Pancreas (tissue), 10 donors: ENCODE measurements around the gene TTYH2. TPM values are rescaled to one million over a fixed set of nuclear protein-coding genes. Genes with fewer than 3 reads are reported as not detected.

ENCODE experiments used
- ATAC-seq, 4 donors: fragments of 200-7000 bp; cut with Tn5 transposase; one replicate each; pipeline versions ENCODE4 v1.8.0 to v1.9.1; 2020; ENCODE audit warnings: mild to moderate bottlenecking in 4 of 4, moderate library complexity in 4 of 4
- DNase-seq, 6 donors: peaks; one replicate each; pipeline ENCODE4 v3.0.0-alpha.2; 2020
- FAIRE-seq: peaks from 2 replicates; lab custom pipeline; 2012; peaks lifted over from hg19 to GRCh38; lab: Jason Lieb, UNC
- H3K27ac ChIP-seq, 4 donors: fragments of 200-600 bp; sonication (generic); 1 replicate in 3 of 4; 2 replicates in 1 of 4; pipeline versions ENCODE4 v1.5.0 to v1.8.0; 2020
- H3K27me3 ChIP-seq, 4 donors: fragments of 200-600 bp; one replicate each; pipeline ENCODE4 v1.8.0; 2021
- H3K36me3 ChIP-seq, 3 donors: fragments of 200-600 bp; sonication (generic) in 1 of 3; one replicate each; pipeline versions ENCODE4 v1.5.0 to v1.8.0; 2020 to 2021
- H3K4me1 ChIP-seq, 3 donors: fragments of 200-600 bp; one replicate each; pipeline ENCODE4 v1.8.0; 2021
- H3K4me3 ChIP-seq, 4 donors: fragments of 200-600 bp; sonication (generic) in 2 of 4; one replicate each; pipeline versions ENCODE4 v1.5.0 to v1.8.0; 2020 to 2021
- H3K9me3 ChIP-seq, 4 donors: fragments of 200-600 bp; one replicate each; pipeline ENCODE4 v1.8.0; 2021
- CTCF ChIP-seq, 4 donors: fragments of 200-600 bp; sonication (generic) in 3 of 4; IDR thresholded peaks; one replicate each; pipeline versions ENCODE4 v1.5.0 to v1.8.0; 2021; ENCODE audit warnings: antibody characterized with exemption in 4 of 4
- WGBS, 2 donors: extraction: QIAGEN DNeasy Blood & Tissue Kit; methylation state at CpG; one replicate each; pipeline ENCODE4 v1.1.7; 2013; 5-methylcytosine and 5-hydroxymethylcytosine counted together
- intact Hi-C, 3 donors: fragments of 100-400 bp; cut with DNase I; formaldehyde crosslinking; loops; one replicate each; pipeline versions ENCODE4 v1.11.1 to v1.14.2; 2022
- polyA plus RNA-seq, 2 donors: library from polyadenylated mRNA; stranded (reverse); fragments of 200-250 nt; gene quantifications; one replicate each; pipeline ENCODE4 v1.2.3, GENCODE V29; 2013
- total RNA-seq, 6 donors: library from RNA; stranded (reverse); fragmentation: NEBNext Ultra II Directional in 4 of 6; extraction: Animal tissue kit (Norgen Biotek cat#: 25700) in 4 of 6; gene quantifications; one replicate each; pipeline versions ENCODE4 v1.2.1 to v1.2.4, GENCODE V29; 2021 to 2023
- donor health status: healthy with polysubstance abuse.
- donor health status: DM: no; HTN: no; CAD: no; lungs with moderate emphysema.
- donor health status: DM: no; HTN: no; CAD: no.
- donor health status: control.
- donor health status: control.
- donor health status: Bipolar disorder and iron deficiency.
- donor health status: DM: yes; HTN: yes; CAD: no.
- donor health status: DM: no; HTN: no; CAD: no.
- donor health status: DM: no; HTN: no; CAD: no.
- donor health status: DM: yes; HTN: yes; CAD: no.

TTYH2 gene
- total and polyA plus RNA-seq, 8 donors = 3.0 to 13.8 (median 7.5) TPM

- ATAC-seq (no peak), DNase-seq (no peak), FAIRE-seq (no peak)
- WGBS, 2 donors = 81 to 83% methylated on average over 6 of the region's 6 CpGs
- H3K4me1 ChIP-seq = peaks cover 0 to 18% (median 13%) of the 10 kb centered on the region in 3 donors
- no peaks in the 10 kb centered on the region for H3K9me3 ChIP-seq
- TF ChIP-seq CTCF (IDR thresholded peaks at IDR 0.05) = no peak
- no peaks in the 10 kb centered on the region for H3K36me3 ChIP-seq
- intact Hi-C loops = loop anchor here in 1 of 3 donors (10.0 kb wide), 1 partner anchor 79 kb away; no protein-coding TSS in a partner anchor
- no peak overlapping the region for H3K4me3 ChIP-seq
- H3K27me3 ChIP-seq = no peaks in the 10 kb centered on the region
- H3K27ac ChIP-seq = no peak overlapping the region
Measured at GRCh38 chr17:74215342-74215727, 2.0 kb downstream of the TTYH2 start.

- 67 to 84% methylated on average over 5 of the region's 5 CpGs for WGBS, 2 donors
- FAIRE-seq (no peak), DNase-seq (no peak), ATAC-seq (no peak)
- H3K9me3 ChIP-seq = no peaks in the 10 kb centered on the region
- H3K4me3 ChIP-seq = no peak overlapping the region
- H3K4me1 ChIP-seq = peaks cover 0 to 13% (median 11%) of the 10 kb centered on the region in 3 donors
- TF ChIP-seq CTCF (IDR thresholded peaks at IDR 0.05) = no peak
- no peak overlapping the region for H3K27ac ChIP-seq
- no peaks in the 10 kb centered on the region for H3K27me3 ChIP-seq
- intact Hi-C loops = loop anchor here in 1 of 3 donors (10.0 kb wide), 1 partner anchor 78 kb away; no protein-coding TSS in a partner anchor
- no peaks in the 10 kb centered on the region for H3K36me3 ChIP-seq
Measured at GRCh38 chr17:74216505-74216904, 3.1 kb downstream of the TTYH2 start.

- 77 to 79% methylated on average over 13 of the region's 13 CpGs for WGBS, 2 donors
- Histone ChIP-seq H3K36me3 (no peaks in the 10 kb centered on the region), H3K9me3 (no peaks in the 10 kb centered on the region), H3K27ac (no peak overlapping the region), H3K4me3 (no peak overlapping the region), H3K27me3 (no peaks in the 10 kb centered on the region), H3K4me1 (peaks cover 0 to 6% (median 4%) of the 10 kb centered on the region in 3 donors)
- FAIRE-seq (no peak), DNase-seq (peak in 1 of 6 donors; percentile 22), ATAC-seq (no peak)
- TF ChIP-seq CTCF (IDR thresholded peaks at IDR 0.05) = no peak
- intact Hi-C loops = loop anchor here in 1 of 3 donors (10.0 kb wide), 1 partner anchor 78 kb away; no protein-coding TSS in a partner anchor
Measured at GRCh38 chr17:74217037-74217730, 3.8 kb downstream of the TTYH2 start.

GRCh38 chr17:74217888-74218287 lies 4.5 kb downstream of the TTYH2 start:
- WGBS, 2 donors = 88 to 100% methylated on average over 2 of the region's 2 CpGs
- intact Hi-C loops = loop anchor here in 1 of 3 donors (10.0 kb wide), 1 partner anchor 77 kb away; no protein-coding TSS in a partner anchor
- no peak for FAIRE-seq

More at GRCh38 chr17:74217888-74218287, 4.5 kb downstream of the TTYH2 start:
- Histone ChIP-seq H3K9me3 (no peaks in the 10 kb centered on the region), H3K4me3 (no peak overlapping the region), H3K4me1 (no peaks in the 10 kb centered on the region), H3K27ac (no peak overlapping the region), H3K27me3 (no peaks in the 10 kb centered on the region), H3K36me3 (no peaks in the 10 kb centered on the region)
- no peak for TF ChIP-seq CTCF (IDR thresholded peaks at IDR 0.05)
- DNase-seq (no peak), ATAC-seq (no peak)
